Mesothelial cell of epicardium (in vitro differentiated cells): ENCODE measurements around the gene NKAIN2. TPM values are rescaled to one million over a fixed set of nuclear protein-coding genes. Genes with fewer than 3 reads are reported as not detected.

Experiments used
- DNase-seq, 2 experiments: peaks; one replicate each; pipeline ENCODE4 v3.0.0; 2021; ENCODE audit warnings: low spot score in 2 of 2; ENCODE audit not compliant: unreplicated experiment in 2 of 2
- H3K27ac Mint-ChIP-seq: 2 replicates; pipeline ENCODE4 v1.8.0; 2021; ENCODE audit warnings: mixed read lengths
- H3K27me3 Mint-ChIP-seq: 2 replicates; pipeline ENCODE4 v1.8.0; 2021; ENCODE audit warnings: low read depth, mixed read lengths
- H3K36me3 Mint-ChIP-seq: 2 replicates; pipeline ENCODE4 v1.8.0; 2021; ENCODE audit warnings: mixed read lengths
- H3K4me1 Mint-ChIP-seq: 2 replicates; pipeline ENCODE4 v1.8.0; 2021; ENCODE audit warnings: mixed read lengths
- H3K4me3 Mint-ChIP-seq: 2 replicates; pipeline ENCODE4 v1.8.0; 2021; ENCODE audit warnings: mild to moderate bottlenecking, moderate library complexity, mixed read lengths
- H3K9me3 Mint-ChIP-seq: 2 replicates; pipeline ENCODE4 v1.8.0; 2021; ENCODE audit warnings: mixed read lengths
- CTCF ChIP-seq: fragments of 200-600 bp; sonication (generic); IDR thresholded peaks from one replicate; pipeline ENCODE4 v1.5.0; 2021; ENCODE audit warnings: antibody characterized with exemption; ENCODE audit not compliant: unreplicated experiment
- total RNA-seq: library from RNA; stranded (reverse); gene quantifications from 3 replicates; pipeline ENCODE4 v1.2.1, GENCODE V29; 2021

Gene NKAIN2
- total RNA-seq, 1 donor from 2014 or later: 1.6 TPM

DNA sequence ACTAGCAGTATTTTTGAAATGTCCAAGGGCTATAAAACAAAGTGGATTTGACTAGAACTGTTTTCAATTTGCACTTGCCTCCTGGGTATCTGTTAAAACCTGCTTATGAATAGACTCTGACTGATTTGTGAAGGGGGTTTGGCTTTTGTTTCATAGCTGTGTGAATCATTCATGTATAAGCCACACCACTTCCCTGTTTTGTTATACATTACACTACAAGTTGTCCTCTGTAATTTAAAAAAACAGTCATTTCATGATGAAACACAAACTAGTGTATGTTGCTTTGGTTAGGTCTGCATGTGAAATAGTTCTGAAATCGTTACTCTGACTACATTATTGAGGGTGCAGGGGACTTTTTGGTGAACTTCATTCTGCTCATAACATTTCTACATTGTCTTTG lies 121.7 kb downstream of the NKAIN2 start:
- H3K36me3 Mint-ChIP-seq: no peaks in the 10 kb centered on the region
- peaks cover 57% of the 10 kb centered on the region for H3K27me3 Mint-ChIP-seq
- no peak for DNase-seq
- no peak for TF ChIP-seq CTCF
- no peaks in the 10 kb centered on the region for H3K4me1 Mint-ChIP-seq
- H3K4me3 Mint-ChIP-seq: no peak overlapping the region
- H3K9me3 Mint-ChIP-seq: peaks cover 8% of the 10 kb centered on the region
- H3K27ac Mint-ChIP-seq: no peak overlapping the region

DNA sequence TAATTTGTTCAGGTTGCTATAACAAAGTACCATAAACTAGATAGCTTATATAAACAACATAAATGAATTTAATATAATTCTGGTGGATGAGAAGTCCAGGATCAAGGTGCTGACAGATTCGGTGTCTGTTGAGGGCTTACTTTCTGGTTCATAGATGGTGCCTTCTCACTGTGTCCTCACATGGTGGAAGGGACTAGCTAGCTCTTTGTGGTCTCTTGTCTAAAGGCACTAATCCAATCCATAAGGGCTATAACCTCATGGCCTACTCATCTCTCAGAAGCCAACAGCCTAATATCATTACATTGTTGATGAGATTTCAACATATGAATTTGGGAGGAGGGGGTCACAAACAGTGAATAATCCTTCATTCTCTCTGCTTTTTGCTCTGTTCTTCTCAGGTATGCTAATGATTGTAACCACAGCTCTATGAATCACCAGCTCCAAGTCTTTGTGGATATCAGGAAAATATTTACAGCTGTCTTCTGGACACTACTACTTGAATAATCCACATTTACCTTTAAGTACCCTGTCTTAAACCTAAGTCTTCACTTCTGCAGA lies 122.3 kb downstream of the NKAIN2 start:
- no peaks in the 10 kb centered on the region for H3K4me1 Mint-ChIP-seq
- no peak overlapping the region for H3K27ac Mint-ChIP-seq
- DNase-seq: no peak
- H3K4me3 Mint-ChIP-seq: no peak overlapping the region
- H3K36me3 Mint-ChIP-seq: no peaks in the 10 kb centered on the region
- H3K27me3 Mint-ChIP-seq: peaks cover 52% of the 10 kb centered on the region
- H3K9me3 Mint-ChIP-seq: peaks cover 8% of the 10 kb centered on the region
- TF ChIP-seq CTCF: no peak

DNA sequence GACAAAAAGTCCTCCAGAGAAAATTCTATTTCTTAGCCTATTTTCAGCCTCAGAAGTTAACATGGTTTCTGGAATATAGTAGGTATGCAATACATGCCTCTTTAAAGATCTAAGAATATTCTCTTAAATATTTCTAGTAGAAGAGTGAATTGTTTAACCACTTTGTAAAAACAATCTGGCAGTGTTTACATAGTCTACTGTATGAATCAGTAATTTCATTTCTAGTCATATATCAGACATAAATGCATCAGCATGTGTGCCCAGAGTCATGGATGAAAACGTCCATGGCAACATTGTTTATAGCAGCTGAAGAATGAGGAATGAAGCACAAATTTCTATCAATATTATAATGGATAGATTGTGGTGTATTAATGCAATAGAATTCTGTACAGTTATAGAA lies 124.9 kb downstream of the NKAIN2 start:
- Mint-ChIP-seq H3K27ac (no peak overlapping the region), H3K27me3 (peaks cover 32% of the 10 kb centered on the region), H3K9me3 (peaks cover 5% of the 10 kb centered on the region), H3K36me3 (no peaks in the 10 kb centered on the region), H3K4me1 (no peaks in the 10 kb centered on the region), H3K4me3 (no peak overlapping the region)
- no peak for DNase-seq
- no peak for TF ChIP-seq CTCF

DNA sequence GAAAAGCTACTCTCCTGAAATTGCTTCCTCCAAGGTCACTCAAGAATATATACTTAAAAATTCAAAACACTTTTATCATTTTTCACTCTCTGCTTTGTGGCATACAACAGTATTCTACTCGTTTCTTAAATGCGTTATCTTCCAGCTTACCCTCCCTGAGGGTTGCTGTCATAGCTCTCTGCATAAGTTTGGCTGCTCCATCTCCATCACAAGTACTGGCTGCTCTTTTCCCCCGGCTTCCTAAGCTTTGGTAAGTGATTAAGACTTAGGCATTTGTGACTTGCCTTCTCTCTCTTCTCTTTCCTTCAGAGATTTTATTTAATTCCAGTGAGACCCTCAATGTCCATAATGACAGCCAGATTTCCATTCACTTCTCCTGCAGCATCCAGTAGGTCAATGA lies 128.3 kb downstream of the NKAIN2 start:
- no peak overlapping the region for H3K27ac Mint-ChIP-seq
- no peaks in the 10 kb centered on the region for H3K4me1 Mint-ChIP-seq
- no peak for TF ChIP-seq CTCF
- no peak for DNase-seq
- H3K36me3 Mint-ChIP-seq: no peaks in the 10 kb centered on the region
- H3K9me3 Mint-ChIP-seq: peaks cover 5% of the 10 kb centered on the region
- H3K4me3 Mint-ChIP-seq: no peak overlapping the region
- peaks cover 37% of the 10 kb centered on the region for H3K27me3 Mint-ChIP-seq

DNA sequence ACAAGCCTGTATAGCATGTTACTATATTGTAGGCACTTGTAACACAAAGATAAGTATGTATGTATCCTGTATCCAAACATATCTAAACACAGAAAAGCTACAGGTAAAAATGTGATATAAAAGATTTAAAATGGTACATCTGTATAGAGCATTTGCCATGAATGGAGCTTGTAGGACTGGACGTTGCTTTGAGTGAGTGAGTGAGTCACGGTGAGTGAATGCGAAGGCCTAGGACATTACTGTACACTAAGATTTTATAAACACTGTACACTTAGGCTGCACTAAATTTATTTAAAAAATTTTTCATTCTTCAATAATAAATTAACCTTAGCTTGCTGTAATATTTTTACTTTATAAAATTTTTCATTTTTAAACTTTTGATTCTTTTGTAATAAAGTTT lies 136.9 kb downstream of the NKAIN2 start:
- peaks cover 26% of the 10 kb centered on the region for H3K27me3 Mint-ChIP-seq
- no peak for TF ChIP-seq CTCF
- no peaks in the 10 kb centered on the region for H3K9me3 Mint-ChIP-seq
- H3K36me3 Mint-ChIP-seq: no peaks in the 10 kb centered on the region
- no peak overlapping the region for H3K27ac Mint-ChIP-seq
- H3K4me1 Mint-ChIP-seq: no peaks in the 10 kb centered on the region
- no peak for DNase-seq
- no peak overlapping the region for H3K4me3 Mint-ChIP-seq

DNA sequence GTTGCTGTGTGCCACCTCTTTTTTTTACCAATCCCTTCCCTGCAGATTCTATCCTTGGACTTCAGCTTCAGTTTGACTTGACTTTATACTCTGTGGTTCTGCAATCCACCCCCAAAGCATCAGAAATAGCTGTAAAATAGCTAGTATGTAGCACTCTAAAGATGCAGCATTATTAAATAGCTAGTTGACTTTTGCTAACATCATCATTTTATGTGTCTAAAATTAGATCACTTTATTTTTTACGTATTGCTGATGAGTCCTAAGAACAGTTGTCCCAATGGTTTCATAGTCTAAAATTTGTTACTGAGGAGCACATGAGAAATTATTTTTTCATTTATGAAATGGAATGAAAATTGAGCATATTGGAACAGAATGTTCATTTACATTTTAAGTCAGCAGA lies 138.2 kb downstream of the NKAIN2 start:
- Mint-ChIP-seq H3K4me3 (no peak overlapping the region), H3K4me1 (no peaks in the 10 kb centered on the region), H3K27ac (no peak overlapping the region), H3K9me3 (no peaks in the 10 kb centered on the region), H3K27me3 (peaks cover 23% of the 10 kb centered on the region), H3K36me3 (no peaks in the 10 kb centered on the region)
- TF ChIP-seq CTCF: no peak
- DNase-seq: no peak
